HCT116 (cell line): ENCODE measurements around the gene LYPD5. TPM values are rescaled to one million over a fixed set of nuclear protein-coding genes. Genes with fewer than 3 reads are reported as not detected.

ENCODE experiments used
- ATAC-seq: fragments of 200-7000 bp; cut with Tn5 transposase; 2 replicates; pipeline ENCODE4 v1.9.1; 2020; ENCODE audit warnings: mild to moderate bottlenecking, moderate library complexity
- BruUV-seq: library from RNA; stranded (reverse); fragments of 400-500 nt; replicated peaks from 2 replicates; lab custom pipeline; 2021; lab: Mats Ljungman, UMichigan
- CTCF ChIA-PET: fragments of 300-600 bp; sonication (Branson Sonifier 250); formaldehyde crosslinking; loops from one replicate; lab custom pipeline; 2021; ENCODE audit warnings: antibody characterized with exemption; lab: Charles Lee
- POLR2A ChIA-PET: fragments of 300-600, 350-600 bp; sonication (Branson Sonifier 250); formaldehyde crosslinking; loops from one replicate; lab custom pipeline; 2021; ENCODE audit warnings: antibody characterized with exemption; lab: Charles Lee
- RAD21 ChIA-PET, 2 experiments: fragments of 300-600 bp; sonication (Branson Sonifier 250); formaldehyde crosslinking; loops; one replicate each; lab custom pipeline; 2023; ENCODE audit warnings: low total read pairs in 2 of 2; ENCODE audit not compliant: uncharacterized antibody in 2 of 2, unreplicated experiment in 2 of 2, low non-redundant PET in 1 of 2; lab: Charles Lee
- DNase-seq: peaks from one replicate; pipeline ENCODE4 v3.0.0-alpha.2; 2010; ENCODE audit warnings: low read depth, low spot score
- H2AFZ ChIP-seq: fragments of 200-600 bp; shearing (Covaris generic), sonication (generic); 2 replicates; pipeline ENCODE4 v1.6.1; 2017; ENCODE audit warnings: low read depth, mixed run types, mixed read lengths, antibody characterized with exemption, low read length; ENCODE audit not compliant: poor library complexity, severe bottlenecking
- H3K27ac ChIP-seq: 2 replicates; pipeline ENCODE4 v1.5.1; 2012; ENCODE audit warnings: low read depth, low read length
- H3K27me3 ChIP-seq: fragments of 200-600 bp; sonication (generic); 2 replicates; pipeline ENCODE4 v1.6.1; 2016; ENCODE audit warnings: mixed run types, low read length, mixed read lengths; ENCODE audit not compliant: insufficient read depth
- H3K36me3 ChIP-seq, 2 experiments: fragments of 200-500 bp in 1 of 2; fragments of 200-600 bp in 1 of 2; sonication (Bioruptor generic) in 1 of 2; sonication (generic) in 1 of 2; 2 replicates each; pipeline versions ENCODE4 v1.5.1 to v1.6.1; 2014 to 2016; ENCODE audit warnings: low read length in 2 of 2, inconsistent platforms in 1 of 2, mixed read lengths in 1 of 2, mixed run types in 1 of 2; ENCODE audit not compliant: insufficient read depth in 2 of 2, control insufficient read depth in 1 of 2
- H3K4me1 ChIP-seq, 2 experiments: fragments of 200-600 bp in 1 of 2; sonication (generic) in 1 of 2; 2 replicates each; pipeline versions ENCODE4 v1.5.1 to v1.6.1; 2012 to 2017; ENCODE audit warnings: low read length in 2 of 2, inconsistent platforms in 1 of 2, mild to moderate bottlenecking in 1 of 2, mixed read lengths in 1 of 2, mixed run types in 1 of 2, moderate library complexity in 1 of 2; ENCODE audit not compliant: insufficient read depth in 2 of 2, control insufficient read depth in 1 of 2
- H3K4me2 ChIP-seq: fragments of 200-600 bp; sonication (generic); 2 replicates; pipeline ENCODE4 v1.6.1; 2017; ENCODE audit warnings: mixed run types, low read length, mixed read lengths
- H3K4me3 ChIP-seq, 2 experiments: fragments of 200-600 bp in 1 of 2; sonication (generic) in 1 of 2; replicated peaks in 1 of 2; 2 replicates each; pipeline ENCODE4 v1.5.1; 2011 to 2016; ENCODE audit warnings: low read length in 2 of 2, control low read depth in 1 of 2, low read depth in 1 of 2, mild to moderate bottlenecking in 1 of 2, mixed read lengths in 1 of 2, mixed run types in 1 of 2
- H3K79me2 ChIP-seq: fragments of 200-600 bp; sonication (generic); 2 replicates; pipeline ENCODE4 v1.6.1; 2017; ENCODE audit warnings: mild to moderate bottlenecking, mixed run types, low read length, moderate library complexity, mixed read lengths; ENCODE audit not compliant: insufficient read depth
- H3K9ac ChIP-seq: fragments of 200-600 bp; sonication (generic); 2 replicates; pipeline ENCODE4 v1.6.1; 2016; ENCODE audit warnings: low read length, mixed read lengths
- H3K9me2 ChIP-seq: fragments of 200-600 bp; sonication (generic), shearing (Covaris generic); 2 replicates; pipeline ENCODE4 v1.6.1; 2017; ENCODE audit warnings: mixed run types, mild to moderate bottlenecking, moderate library complexity; ENCODE audit not compliant: insufficient read depth
- H3K9me3 ChIP-seq, 2 experiments: fragments of 200-500 bp in 1 of 2; fragments of 200-600 bp in 1 of 2; sonication (Bioruptor generic) in 1 of 2; sonication (generic) in 1 of 2; 2 replicates each; pipeline ENCODE4 v1.6.1; 2014 to 2017; ENCODE audit warnings: low read length in 2 of 2, mixed read lengths in 2 of 2, inconsistent platforms in 1 of 2, low read depth in 1 of 2, mild to moderate bottlenecking in 1 of 2, mixed run types in 1 of 2, moderate library complexity in 1 of 2; ENCODE audit not compliant: control insufficient read depth in 1 of 2, insufficient read depth in 1 of 2
- H4K20me1 ChIP-seq: fragments of 200-600 bp; sonication (generic), shearing (Covaris generic); 2 replicates; pipeline ENCODE4 v1.6.1; 2017; ENCODE audit warnings: mixed run types, mild to moderate bottlenecking, moderate library complexity; ENCODE audit not compliant: insufficient read depth
- ATF3 ChIP-seq: IDR thresholded peaks from 2 replicates; pipeline ENCODE4 v1.6.1; 2012
- CBX3 ChIP-seq: IDR thresholded peaks from 2 replicates; pipeline ENCODE4 v1.6.1; 2012; ENCODE audit warnings: low read depth
- CEBPB ChIP-seq: IDR thresholded peaks from 2 replicates; pipeline ENCODE4 v1.6.1; 2012; ENCODE audit warnings: low read depth
- CTCF ChIP-seq, 3 experiments: fragments of 200-600 bp in 1 of 3; sonication (generic) in 1 of 3; IDR thresholded peaks in 2 of 3; conservative IDR thresholded peaks in 1 of 3; 2 replicates each; pipeline ENCODE4 v1.5.1; 2012 to 2017; ENCODE audit warnings: low read depth in 2 of 3, low read length in 2 of 3, antibody characterized with exemption in 1 of 3, borderline replicate concordance in 1 of 3, control low read depth in 1 of 3, mild to moderate bottlenecking in 1 of 3, mixed read lengths in 1 of 3, mixed run types in 1 of 3, moderate library complexity in 1 of 3; ENCODE audit not compliant: insufficient read depth in 1 of 3
- EGR1 ChIP-seq: IDR thresholded peaks from 2 replicates; pipeline ENCODE4 v1.6.1; 2012; ENCODE audit warnings: low read depth
- ELF1 ChIP-seq: IDR thresholded peaks from 2 replicates; pipeline ENCODE4 v1.6.1; 2012; ENCODE audit warnings: low read depth, borderline replicate concordance
- FOSL1 ChIP-seq: IDR thresholded peaks from 2 replicates; pipeline ENCODE4 v1.6.1; 2012; ENCODE audit warnings: low read depth
- JUND ChIP-seq: IDR thresholded peaks from 2 replicates; pipeline ENCODE4 v1.6.1; 2012
- MAX ChIP-seq: IDR thresholded peaks from 2 replicates; pipeline ENCODE4 v1.6.1; 2012
- POLR2AphosphoS5 ChIP-seq: IDR thresholded peaks from 2 replicates; pipeline ENCODE4 v1.6.1; 2011; ENCODE audit warnings: mild to moderate bottlenecking, low read depth, low read length, moderate library complexity
- RAD21 ChIP-seq: IDR thresholded peaks from 2 replicates; pipeline ENCODE4 v1.6.1; 2012; ENCODE audit warnings: low read depth, mild to moderate bottlenecking
- REST ChIP-seq: IDR thresholded peaks from 2 replicates; pipeline ENCODE4 v1.6.1; 2012; ENCODE audit warnings: low read depth
- SIN3A ChIP-seq: IDR thresholded peaks from 2 replicates; pipeline ENCODE4 v1.6.1; 2012; ENCODE audit warnings: low read depth
- SP1 ChIP-seq: IDR thresholded peaks from 2 replicates; pipeline ENCODE4 v1.6.1; 2012; ENCODE audit warnings: low read depth
- SRF ChIP-seq: IDR thresholded peaks from 2 replicates; pipeline ENCODE4 v1.6.1; 2012; ENCODE audit warnings: low read depth
- ZBTB33 ChIP-seq: IDR thresholded peaks from 2 replicates; pipeline ENCODE4 v1.6.1; 2011; ENCODE audit warnings: mild to moderate bottlenecking, low read length, moderate library complexity; ENCODE audit not compliant: insufficient replicate concordance; ENCODE audit errors: extremely low read depth
- ZFX ChIP-seq: fragments of 450-650 bp; IDR thresholded peaks from 2 replicates; pipeline ENCODE4 v1.6.1; 2017
- ZNF274 ChIP-seq: fragments of 200-500 bp; sonication (Bioruptor generic); IDR thresholded peaks from 2 replicates; pipeline ENCODE4 v1.6.1; 2014; ENCODE audit warnings: mild to moderate bottlenecking, low read depth, low read length, inconsistent platforms
- intact Hi-C: fragments of 100-400 bp; cut with micrococcal nuclease; formaldehyde crosslinking; loops from 2 replicates; pipeline ENCODE4 v1.10.0; 2022
- total RNA-seq: library from RNA; stranded (reverse); gene quantifications from one replicate; pipeline ENCODE4 v1.2.1, GENCODE V29; 2021; ENCODE audit not compliant: unreplicated experiment

The LYPD5 gene
- total RNA-seq, 1 experiment from 2014 or later: 7.6 TPM

GRCh38 chr19:43776286-43776685 is 26.0 kb downstream of the LYPD5 start:
- DNase-seq (no peak), ATAC-seq (no peak)
- Histone ChIP-seq H3K9me3 (no peaks in the 10 kb centered on the region), H3K4me2 (peak overlapping the region; percentile 88; the same call in 1 of the 2 replicates), H4K20me1 (no peaks in the 10 kb centered on the region), H3K4me1 (peaks cover 40 to 53% of the 10 kb centered on the region in 2 experiments), H3K4me3 (no peak overlapping the region), H3K27ac (peak overlapping the region; percentile 94), H3K27me3 (no peaks in the 10 kb centered on the region), H3K9me2 (no peaks in the 10 kb centered on the region), H3K9ac (peak overlapping the region; percentile 11; the same call in 1 of the 2 replicates), H3K79me2 (peaks cover 87% of the 10 kb centered on the region), H3K36me3 (peaks cover 16 to 37% of the 10 kb centered on the region in 2 experiments; a peak in 3 of 4 replicates), H2AFZ (no peak overlapping the region)
- CTCF ChIA-PET: interaction anchor here (1.2 to 6.4 kb wide), 3 partner anchors 9 to 33 kb away, joined by 4 to 38 read pairs (median 4); no protein-coding TSS in a partner anchor
- intact Hi-C loops: no loop called here
- BruUV-seq: no TSS peak
- TF ChIP-seq ATF3: no peak
- no peak for TF ChIP-seq ZFX
- TF ChIP-seq MAX: no peak
- TF ChIP-seq FOSL1: no peak
- TF ChIP-seq ZNF274: no peak
- no peak for TF ChIP-seq CBX3
- no peak for TF ChIP-seq ZBTB33
- no peak for TF ChIP-seq JUND
- no peak for TF ChIP-seq EGR1
- no peak for TF ChIP-seq CEBPB
- TF ChIP-seq SP1: no peak
- no peak for TF ChIP-seq CTCF (IDR thresholded peaks at IDR 0.05 in 2 of 3, conservative IDR thresholded peaks at IDR 0.05 in 1 of 3; ENCODE audit: borderline replicate concordance in 1 of 3, insufficient read depth in 1 of 3, low read depth in 2 of 3, low read length in 2 of 3)
- no peak for TF ChIP-seq SRF
- no peak for TF ChIP-seq RAD21
- TF ChIP-seq POLR2AphosphoS5: no peak
- TF ChIP-seq REST: no peak
- no peak for TF ChIP-seq ELF1
- TF ChIP-seq SIN3A: no peak
- POLR2A ChIA-PET: interaction anchor here (0.8 to 3.2 kb wide), 3 partner anchors 11 to 22 kb away, joined by 3 to 14 read pairs (median 3); partner anchors contain the start of gene SMG9
- RAD21 ChIA-PET: interaction anchor here (1.2 to 1.5 kb wide), 2 partner anchors 10 to 19 kb away, joined by 5 to 12 read pairs; no protein-coding TSS in a partner anchor
